Stimulated activated CD4-positive, alpha-beta T cell treated with anti-CD3 and anti-CD28 coated beads, Interleukin-4, amount 100 ng/mL, for 24 hours (primary cell): Measurements from ENCODE around the gene LGALS9B.
"Not testable (repeated sequence)": the region's sequence is repeated elsewhere in the genome, so short reads cannot be mapped to it uniquely, and the experiment has no call there.

ENCODE experiments used
- DNase-seq: peaks from one replicate; pipeline ENCODE4 v3.0.0-alpha.2; 2020

Gene LGALS9B

DNA sequence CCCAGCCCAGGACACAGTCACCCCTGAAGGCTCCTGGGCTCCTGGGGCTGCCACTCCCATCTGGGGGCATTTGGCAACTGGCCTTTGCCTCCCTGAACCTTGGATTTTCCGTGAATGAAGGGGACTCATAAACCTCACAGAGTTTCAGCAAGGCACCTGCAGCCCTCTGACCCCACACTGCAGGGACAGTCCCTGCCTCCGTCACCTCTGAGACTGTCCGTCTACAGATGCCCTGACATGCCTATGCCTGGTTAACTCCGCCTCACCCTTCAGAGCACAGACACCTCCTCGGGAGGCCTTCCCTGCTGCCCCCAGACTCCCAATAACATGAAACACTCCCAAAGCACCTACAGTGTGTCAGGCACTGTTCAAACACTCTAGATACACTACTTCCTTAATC is 786 bp downstream of the LGALS9B start:
- DNase-seq, result not testable (repeated sequence)

DNA sequence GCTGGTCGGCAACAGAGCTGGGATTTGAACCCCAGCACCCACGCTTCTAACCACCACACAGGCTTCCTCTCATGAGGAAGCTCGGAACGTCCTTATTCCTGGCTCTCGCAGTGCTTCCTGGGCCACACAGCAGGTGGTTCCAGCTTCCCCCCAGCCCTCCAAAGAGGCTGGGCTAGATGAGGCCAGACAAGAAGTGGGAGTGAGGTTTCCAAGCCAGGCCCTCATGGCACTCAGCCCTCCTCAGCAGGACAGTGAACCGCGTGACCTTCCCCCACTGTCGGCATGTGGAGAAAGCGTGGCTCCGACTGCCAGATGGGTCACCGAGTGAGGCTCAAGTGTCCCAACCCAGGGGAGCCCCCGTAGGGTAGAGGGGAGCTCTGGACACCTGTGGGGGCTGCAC is 1.8 kb downstream of the LGALS9B start:
- not testable (repeated sequence) for DNase-seq

GRCh38 chr17:20464854-20465414 is 2.4 kb downstream of the LGALS9B start:
- DNase-seq, result not testable (repeated sequence)

- DNase-seq, result not testable (repeated sequence)
Measured at GRCh38 chr17:20462158-20462557, 5.2 kb downstream of the LGALS9B start.

- not testable (repeated sequence) for DNase-seq
Measured at GRCh38 chr17:20457848-20458381, 9.4 kb downstream of the LGALS9B start.

DNA sequence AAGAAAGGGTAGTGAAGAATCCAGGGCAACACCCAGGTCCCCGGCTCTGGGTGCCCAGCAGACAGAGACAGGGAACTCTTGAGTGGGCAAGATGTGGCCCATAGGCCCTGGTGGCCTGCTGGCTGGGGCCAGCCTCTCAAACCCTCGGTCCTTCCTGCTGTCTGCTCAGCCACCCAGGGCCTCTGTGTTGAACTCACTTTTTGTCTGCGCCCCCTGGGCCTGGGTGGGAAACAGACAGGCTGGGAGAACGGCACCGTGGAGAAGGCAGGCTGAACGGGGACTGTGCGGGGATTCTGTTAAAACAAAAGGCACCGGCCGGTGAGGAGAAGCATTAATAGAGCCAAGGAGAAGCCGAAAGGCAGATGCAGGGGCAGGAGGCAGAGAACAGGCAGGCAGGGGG is 12.2 kb downstream of the LGALS9B start:
- DNase-seq, result not testable (repeated sequence)

- DNase-seq, result not testable (repeated sequence)
Measured at GRCh38 chr17:20453820-20454434, 13.4 kb downstream of the LGALS9B start.

DNA sequence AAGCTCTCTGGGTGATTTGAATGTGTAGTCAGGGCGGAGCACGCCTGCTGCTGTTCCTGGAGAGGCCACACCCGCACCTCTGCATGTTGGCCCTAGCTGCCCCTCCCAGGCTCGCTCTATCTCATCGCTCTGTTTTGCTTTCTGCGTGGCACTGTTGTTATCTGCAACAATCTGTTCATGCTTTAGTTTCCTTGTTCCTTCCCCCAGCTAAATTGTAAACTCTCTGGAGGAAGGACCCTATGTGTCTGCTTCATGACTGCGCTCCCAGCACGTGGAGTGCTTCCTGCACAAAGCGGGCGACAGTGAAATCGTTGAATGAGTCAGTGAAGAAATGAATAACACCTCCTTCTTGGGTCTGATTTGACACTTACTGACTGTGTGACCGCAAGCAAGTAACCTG is 16.5 kb downstream of the LGALS9B start:
- not testable (repeated sequence) for DNase-seq

DNA sequence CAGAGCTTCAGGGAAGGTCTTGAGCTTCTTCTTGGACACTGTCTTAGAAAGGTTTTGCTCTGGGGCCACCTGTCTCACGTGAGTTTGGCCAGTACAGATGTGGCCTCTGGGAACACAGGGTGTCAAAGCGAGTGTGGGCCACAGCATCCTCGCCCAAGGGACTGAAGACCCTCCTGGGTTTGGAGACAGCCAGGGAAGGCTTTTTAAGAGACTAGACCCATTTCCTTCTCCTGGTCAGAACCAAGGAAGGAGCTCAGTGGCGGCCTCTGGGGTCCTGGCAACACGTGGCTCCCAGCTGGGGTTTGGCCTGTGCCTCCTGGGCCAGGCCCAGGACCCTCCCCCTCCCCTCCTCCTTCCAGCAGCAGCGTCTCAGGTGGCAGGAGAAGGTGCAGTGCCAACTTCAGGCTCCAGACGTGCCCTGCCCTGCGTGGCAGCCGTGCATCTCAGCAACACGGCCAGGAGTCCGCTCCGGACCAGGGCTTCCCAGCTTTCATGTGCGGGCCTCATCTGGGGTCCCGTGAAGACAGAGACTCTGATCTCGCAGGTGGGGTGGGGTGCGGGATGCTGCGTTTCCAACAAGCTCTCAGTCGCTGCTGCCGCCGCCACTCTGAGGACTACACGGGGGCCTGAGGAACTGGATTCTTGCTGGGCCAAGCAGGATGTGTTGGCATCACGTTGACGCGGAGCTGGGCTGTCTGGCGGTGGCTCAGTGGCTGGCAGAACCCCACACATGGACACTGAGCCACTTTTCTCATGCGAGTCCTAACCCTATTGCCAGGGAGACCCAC is 19.6 kb downstream of the LGALS9B start:
- not testable (repeated sequence) for DNase-seq

DNA sequence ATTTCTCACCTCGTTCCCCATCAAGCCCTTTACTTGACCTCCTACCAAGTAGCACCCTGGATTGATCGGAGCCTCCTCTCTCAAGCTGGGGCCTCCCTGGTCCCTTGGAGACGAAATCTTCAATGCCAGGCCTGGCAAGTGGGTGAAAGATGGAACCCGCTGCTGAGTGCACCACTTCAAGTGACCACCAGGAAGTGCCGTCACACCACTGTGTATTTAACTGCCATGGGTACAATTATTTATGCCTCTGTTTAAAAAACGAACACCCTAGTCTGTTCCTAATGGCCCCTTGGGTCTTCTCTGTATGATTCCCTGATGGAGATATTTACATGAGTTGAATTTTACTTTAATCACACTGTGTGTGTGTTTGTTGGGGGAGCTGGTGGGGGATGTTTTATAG is 20.4 kb downstream of the LGALS9B start:
- not testable (repeated sequence) for DNase-seq

DNA sequence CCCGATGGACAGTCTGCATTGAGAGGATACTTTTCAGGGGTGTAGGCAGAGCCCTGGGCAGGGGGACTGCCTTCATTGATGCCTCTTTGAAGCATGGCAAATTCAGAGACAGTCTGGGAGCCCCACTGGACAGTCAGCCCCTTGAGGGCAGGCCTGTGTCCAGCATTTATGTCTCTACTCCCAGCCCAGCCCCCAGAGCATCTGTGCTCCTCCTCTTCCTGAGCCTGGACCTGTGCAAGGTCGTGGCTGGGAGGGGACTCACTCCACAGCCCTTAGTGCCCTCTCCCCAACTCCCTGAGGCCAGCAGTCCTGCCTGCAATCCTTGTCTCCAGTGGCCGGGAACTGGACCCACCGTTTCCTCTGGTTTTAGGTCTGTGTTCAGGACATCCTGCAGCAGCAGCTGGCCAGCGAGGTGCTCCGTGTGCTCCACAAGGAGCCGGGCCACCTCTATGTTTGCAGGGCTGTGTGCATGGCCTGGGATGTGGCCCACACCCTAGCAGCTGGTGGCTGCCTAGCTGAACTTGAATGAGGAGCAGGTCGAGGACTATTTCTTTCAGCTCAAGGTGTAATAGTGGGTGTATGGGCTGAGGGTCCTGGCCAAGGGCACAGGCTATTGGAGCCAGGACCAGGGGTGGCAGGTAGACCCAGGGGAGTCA is 22.6 kb downstream of the LGALS9B start:
- DNase-seq, result not testable (repeated sequence)

DNA sequence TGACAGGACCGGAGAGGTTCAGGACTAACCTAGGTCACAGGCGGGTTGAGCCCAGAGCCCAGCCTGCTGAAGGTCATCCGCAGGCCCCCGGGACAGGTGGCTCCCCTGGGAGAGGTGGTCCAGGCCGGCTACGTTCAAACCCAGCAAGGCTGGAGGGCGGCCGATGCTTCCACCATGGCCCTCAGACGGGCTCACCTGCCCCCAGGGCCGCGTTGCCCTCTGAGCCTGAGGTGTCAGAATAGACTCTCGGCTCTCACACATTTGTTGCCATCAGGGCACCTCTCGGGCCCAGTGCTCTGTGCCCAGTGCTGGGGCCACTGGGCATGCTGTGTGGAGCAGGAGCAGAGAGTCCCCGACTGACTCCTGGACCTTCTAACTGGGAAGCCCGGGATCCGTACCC is 23.2 kb downstream of the LGALS9B start:
- not testable (repeated sequence) for DNase-seq

GRCh38 chr17:20443632-20444031 is 23.7 kb downstream of the LGALS9B start:
- not testable (repeated sequence) for DNase-seq

DNA sequence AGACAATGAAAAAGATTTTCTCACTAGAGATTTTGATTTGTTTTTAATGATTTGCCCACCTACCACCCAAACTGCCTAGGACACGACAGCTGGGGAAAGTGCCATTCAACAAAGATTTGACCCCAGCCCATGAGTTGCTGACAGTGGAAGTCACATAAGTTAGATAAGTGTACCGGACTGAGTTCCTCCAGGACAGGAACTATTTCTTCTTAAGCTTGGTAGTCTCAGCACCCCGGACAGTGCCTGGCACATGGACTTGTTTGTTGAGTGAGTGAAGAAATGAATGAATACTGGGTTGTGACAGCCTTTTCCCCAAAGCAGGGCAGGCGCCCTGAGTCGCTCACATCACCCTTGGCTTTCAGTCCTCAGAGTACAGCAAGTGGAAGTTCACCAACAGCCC is 26.7 kb downstream of the LGALS9B start:
- not testable (repeated sequence) for DNase-seq

GRCh38 chr17:20435166-20435565 is 32.2 kb downstream of the LGALS9B start:
- not testable (repeated sequence) for DNase-seq

DNA sequence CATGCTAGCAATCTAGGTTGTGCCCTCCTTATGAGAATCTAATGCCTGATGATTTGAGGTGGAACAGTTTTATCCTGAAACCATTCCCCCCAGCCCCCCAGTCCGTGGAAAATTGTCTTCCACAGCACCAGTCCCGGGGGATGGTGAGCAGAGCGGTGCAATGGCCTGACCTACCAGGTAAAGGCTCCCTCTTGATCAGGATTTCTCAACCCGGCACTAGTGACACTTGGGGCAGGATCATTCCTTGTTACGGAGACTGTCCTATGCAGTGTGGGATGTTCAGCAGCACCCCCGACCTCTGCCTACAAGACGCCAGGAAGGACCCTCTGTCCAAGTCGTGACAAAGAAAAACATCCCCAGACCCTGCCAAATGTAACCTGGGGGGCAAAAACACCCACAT is 34.0 kb downstream of the LGALS9B start:
- DNase-seq, result not testable (repeated sequence)

DNA sequence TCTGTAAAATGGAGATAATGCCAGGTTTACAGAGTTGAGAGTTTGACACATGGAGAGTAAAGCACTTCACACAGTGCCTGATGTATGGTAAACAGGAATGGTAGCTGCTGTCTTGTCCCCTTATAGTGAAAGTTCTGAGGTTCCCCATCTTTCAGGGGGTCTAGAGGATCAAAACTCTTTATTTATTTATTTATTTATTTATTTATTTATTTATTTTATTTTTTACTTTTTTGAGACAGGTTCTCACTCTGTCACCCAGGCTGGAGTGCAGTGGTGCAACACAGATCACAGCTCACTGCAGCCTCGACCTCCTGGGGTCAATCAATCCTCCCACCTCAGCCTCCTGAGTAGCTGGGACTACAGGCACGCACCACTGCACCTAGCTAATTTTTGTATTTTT is 40.1 kb downstream of the LGALS9B start:
- DNase-seq, result not testable (repeated sequence)

GRCh38 chr17:20422826-20423225 is 44.5 kb downstream of the LGALS9B start:
- not testable (repeated sequence) for DNase-seq

DNA sequence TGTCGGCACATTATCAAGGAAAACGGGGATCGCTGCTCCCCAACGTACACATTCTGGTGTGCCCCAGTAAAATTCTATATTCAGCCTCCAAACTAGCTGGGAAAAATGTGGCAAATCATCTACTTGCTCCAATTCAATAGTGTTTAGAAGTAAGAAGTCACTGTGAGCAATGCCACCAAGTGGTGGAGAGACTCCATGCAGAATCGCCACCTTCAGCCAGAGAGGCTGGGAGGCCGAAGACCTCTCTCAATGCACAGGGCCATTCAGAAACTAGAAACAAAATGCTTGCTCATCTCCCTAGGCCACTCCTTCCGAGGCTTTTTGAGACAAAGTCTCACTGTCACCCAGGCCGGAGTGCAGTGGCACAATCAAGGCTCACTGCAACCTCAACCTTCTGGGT is 48.5 kb downstream of the LGALS9B start:
- not testable (repeated sequence) for DNase-seq

- DNase-seq, result not testable (repeated sequence)
Measured at GRCh38 chr17:20417492-20418080, 49.8 kb downstream of the LGALS9B start.

DNA sequence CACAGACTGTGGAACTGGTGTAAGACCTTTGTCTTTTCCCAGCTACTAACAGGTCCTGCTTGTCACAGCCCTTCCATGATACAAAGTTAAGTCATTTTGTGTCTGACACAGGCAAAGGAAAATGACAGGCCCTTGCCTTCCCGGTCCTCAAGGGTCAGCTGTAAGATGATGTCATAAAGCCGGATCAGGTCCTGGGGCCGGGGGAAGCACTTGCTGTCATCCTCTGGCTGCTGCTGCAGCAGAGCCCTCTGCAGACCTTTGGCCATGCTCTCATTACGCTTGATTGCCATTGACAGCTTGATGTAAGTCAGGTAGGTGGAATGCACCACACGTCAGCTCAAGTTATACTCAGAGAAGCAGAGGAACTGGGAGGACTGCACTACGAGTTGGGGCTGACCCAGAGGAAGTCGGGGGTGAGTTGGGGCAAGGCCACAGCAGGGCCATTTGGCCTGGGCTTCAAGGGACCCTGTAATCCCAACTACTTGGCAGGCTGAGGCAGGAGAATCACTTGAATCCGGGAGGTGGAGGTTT is 50.9 kb downstream of the LGALS9B start:
- DNase-seq, result not testable (repeated sequence)

- DNase-seq, result not testable (repeated sequence)
Measured at GRCh38 chr17:20415479-20415878, 51.9 kb downstream of the LGALS9B start.
